ENCODE measurements around the gene IFNL2.

IFNL2 gene

DNA sequence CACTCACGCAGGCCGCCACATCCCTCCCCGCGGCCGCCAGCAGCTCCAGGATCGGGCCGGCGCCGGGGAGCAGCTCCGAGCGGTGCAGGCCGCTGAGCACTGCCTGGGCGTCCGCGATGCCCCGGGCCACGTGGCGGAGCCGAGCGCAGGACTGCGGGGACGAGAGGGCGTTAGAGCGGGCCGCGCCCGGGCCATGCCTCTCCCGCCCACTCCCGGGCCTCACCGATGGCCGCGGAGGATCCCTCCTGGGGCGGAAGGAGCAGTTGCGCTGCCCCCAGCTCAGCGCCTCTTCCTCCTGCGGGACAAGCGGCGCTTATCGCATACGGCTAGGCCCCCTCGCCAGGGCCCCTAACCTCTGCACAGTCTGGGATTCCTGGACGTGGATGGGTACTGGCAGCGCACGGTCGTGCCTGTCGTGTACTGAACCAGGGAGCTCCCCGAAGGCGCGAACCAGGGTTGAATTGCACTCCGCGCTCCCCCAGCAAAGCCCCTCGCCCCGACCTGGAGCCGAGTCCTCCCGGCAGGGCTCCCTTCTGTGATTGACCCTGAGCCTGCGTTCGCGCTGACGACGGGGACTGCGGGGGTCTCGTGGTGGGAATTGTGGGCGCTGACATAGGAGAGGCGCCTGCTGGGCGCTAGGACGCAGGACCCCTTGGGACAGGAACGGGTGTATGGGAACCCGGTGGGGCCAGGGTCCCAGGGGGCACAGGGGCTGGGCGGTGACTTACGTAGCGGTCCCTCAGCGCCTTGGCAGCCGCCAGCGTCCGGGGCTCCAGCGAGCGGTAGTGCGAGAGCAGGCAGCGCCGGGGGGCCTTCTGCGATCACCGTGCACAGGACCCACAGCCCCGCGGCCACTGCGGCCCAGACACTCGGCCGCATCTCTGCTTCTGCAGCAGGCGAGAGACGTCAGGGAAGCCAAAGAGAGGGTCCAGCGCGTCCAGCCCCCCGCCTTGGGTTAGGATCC, 20.2 kb upstream of the IFNL2 start:
- no peak overlapping the region for H3K27ac ChIP-seq
- TF ChIP-seq, protein P1, sequence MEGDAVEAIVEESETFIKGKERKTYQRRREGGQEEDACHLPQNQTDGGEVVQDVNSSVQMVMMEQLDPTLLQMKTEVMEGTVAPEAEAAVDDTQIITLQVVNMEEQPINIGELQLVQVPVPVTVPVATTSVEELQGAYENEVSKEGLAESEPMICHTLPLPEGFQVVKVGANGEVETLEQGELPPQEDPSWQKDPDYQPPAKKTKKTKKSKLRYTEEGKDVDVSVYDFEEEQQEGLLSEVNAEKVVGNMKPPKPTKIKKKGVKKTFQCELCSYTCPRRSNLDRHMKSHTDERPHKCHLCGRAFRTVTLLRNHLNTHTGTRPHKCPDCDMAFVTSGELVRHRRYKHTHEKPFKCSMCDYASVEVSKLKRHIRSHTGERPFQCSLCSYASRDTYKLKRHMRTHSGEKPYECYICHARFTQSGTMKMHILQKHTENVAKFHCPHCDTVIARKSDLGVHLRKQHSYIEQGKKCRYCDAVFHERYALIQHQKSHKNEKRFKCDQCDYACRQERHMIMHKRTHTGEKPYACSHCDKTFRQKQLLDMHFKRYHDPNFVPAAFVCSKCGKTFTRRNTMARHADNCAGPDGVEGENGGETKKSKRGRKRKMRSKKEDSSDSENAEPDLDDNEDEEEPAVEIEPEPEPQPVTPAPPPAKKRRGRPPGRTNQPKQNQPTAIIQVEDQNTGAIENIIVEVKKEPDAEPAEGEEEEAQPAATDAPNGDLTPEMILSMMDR (IDR thresholded peaks at IDR 0.05), result no peak
- H3K4me2 ChIP-seq (ENCODE audit: low read length), result peak overlapping the region; percentile 53
- H3K79me2 ChIP-seq, result no peaks in the 10 kb centered on the region
- no peaks in the 10 kb centered on the region for H3K9me3 ChIP-seq (ENCODE audit: control insufficient read depth, low read length)
- peak overlapping the region; percentile 73 for H2AFZ ChIP-seq
- H3K36me3 ChIP-seq (ENCODE audit: control insufficient read depth, insufficient read depth, low read length), result no peaks in the 10 kb centered on the region
- no peak overlapping the region for H3K9ac ChIP-seq
- H3K27me3 ChIP-seq (ENCODE audit: control insufficient read depth, insufficient read depth, low read length), result no peaks in the 10 kb centered on the region
- H3K4me1 ChIP-seq, result peaks cover 5% of the 10 kb centered on the region
- no peak overlapping the region for H3K4me3 ChIP-seq (ENCODE audit: low read depth, low read length)

DNA sequence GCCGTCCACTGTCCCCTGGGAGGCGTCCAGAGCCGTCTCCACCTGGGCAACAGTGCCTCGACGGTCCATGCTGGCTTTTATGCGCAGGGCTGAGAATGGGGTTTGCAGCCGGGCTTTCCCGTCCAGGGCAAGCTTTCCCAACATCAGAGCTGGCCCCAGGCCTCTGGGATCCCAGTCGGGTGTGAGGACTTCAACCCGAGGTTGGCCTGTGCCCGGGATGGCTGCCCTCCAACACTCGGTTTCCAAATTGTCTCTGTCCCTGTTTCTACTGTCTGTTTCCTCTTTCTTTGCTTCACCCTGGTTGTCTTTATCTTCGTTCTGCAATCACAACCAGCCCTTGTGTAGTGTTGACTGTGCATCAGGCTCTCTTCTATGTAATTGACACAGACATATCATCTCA, 19.4 kb upstream of the IFNL2 start, which contains the start of gene IFNL4:
Gene IFNL4 (minus strand): TSS at position 51 of the 400 bp plus-strand sequence.
- no peak within 1 kb of the TSS for H3K9ac ChIP-seq
- H3K4me1 ChIP-seq, result peaks cover 5% of the 10 kb centered on the region
- H2AFZ ChIP-seq, result peak within 1 kb of the TSS; percentile 73
- peak within 1 kb of the TSS; percentile 53 for H3K4me2 ChIP-seq (ENCODE audit: low read length)
- no peaks in the 10 kb centered on the region for H3K9me3 ChIP-seq (ENCODE audit: control insufficient read depth, low read length)
- no peaks in the 10 kb centered on the region for H3K36me3 ChIP-seq (ENCODE audit: control insufficient read depth, insufficient read depth, low read length)
- no peak within 1 kb of the TSS for H3K4me3 ChIP-seq (ENCODE audit: low read depth, low read length)
- H3K27me3 ChIP-seq (ENCODE audit: control insufficient read depth, insufficient read depth, low read length), result no peaks in the 10 kb centered on the region
- TF ChIP-seq, protein P1 (IDR thresholded peaks at IDR 0.05), result no peak
- H3K27ac ChIP-seq, result no peak within 1 kb of the TSS
- no peaks in the 10 kb centered on the region for H3K79me2 ChIP-seq

DNA sequence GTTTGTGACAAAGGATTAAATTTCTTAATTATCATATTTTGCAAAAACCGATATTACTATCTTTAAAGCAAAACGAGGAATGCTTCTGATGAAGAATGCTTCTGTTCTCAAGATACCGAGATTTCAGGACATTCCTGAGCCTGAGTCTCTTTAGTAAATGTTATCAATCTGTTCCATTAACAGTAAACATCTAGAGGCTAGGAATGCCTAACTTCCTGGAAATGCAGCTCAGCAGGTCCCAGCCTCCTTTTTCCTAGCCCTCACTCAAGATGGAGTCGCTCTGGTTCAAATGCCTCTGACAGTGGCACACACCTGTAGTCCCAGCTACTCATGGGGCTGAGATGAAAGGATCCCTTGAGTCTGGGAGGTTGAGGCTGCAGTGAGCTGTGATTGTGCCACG, 17.1 kb upstream of the IFNL2 start:
- TF ChIP-seq, protein P1 (IDR thresholded peaks at IDR 0.05), result no peak
- Histone ChIP-seq H3K27me3 (ENCODE audit: control insufficient read depth, insufficient read depth, low read length) (no peaks in the 10 kb centered on the region), H3K4me2 (ENCODE audit: low read length) (no peak overlapping the region)

DNA sequence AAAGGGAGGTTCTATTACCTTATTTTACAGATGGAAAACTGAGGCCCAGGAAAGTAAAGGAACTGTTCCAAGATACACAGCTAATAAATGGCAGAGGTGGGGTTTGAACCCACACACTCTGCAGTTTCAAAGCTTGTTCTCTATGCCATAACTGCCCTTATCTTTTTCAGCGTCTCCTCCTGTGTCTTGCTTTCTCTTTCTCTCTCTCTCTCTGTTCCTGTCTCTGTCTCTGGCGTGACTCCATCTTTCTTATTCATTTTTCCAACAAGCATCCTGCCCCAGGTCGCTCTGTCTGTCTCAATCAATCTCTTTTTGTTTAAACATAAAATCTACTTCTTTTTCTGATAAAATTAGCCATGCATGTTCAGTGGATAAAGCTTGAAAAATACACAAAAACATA, 16.4 kb upstream of the IFNL2 start:
- H3K27me3 ChIP-seq (ENCODE audit: control insufficient read depth, insufficient read depth, low read length), result no peaks in the 10 kb centered on the region
- no peak overlapping the region for H3K4me3 ChIP-seq (ENCODE audit: low read depth, low read length)
- no peak overlapping the region for H2AFZ ChIP-seq
- no peak overlapping the region for H3K4me2 ChIP-seq (ENCODE audit: low read length)
- TF ChIP-seq, protein P1 (IDR thresholded peaks at IDR 0.05), result no peak
- no peaks in the 10 kb centered on the region for H3K9me3 ChIP-seq (ENCODE audit: control insufficient read depth, low read length)
- no peak overlapping the region for H3K27ac ChIP-seq
- no peaks in the 10 kb centered on the region for H3K79me2 ChIP-seq
- H3K9ac ChIP-seq, result no peak overlapping the region
- H3K4me1 ChIP-seq, result peaks cover 5% of the 10 kb centered on the region
- H3K36me3 ChIP-seq (ENCODE audit: control insufficient read depth, insufficient read depth, low read length), result no peaks in the 10 kb centered on the region

More for the DNA sequence above, 17.1 kb upstream of the IFNL2 start:
- Histone ChIP-seq H3K27ac (no peak overlapping the region), H3K9ac (no peak overlapping the region), H3K4me3 (ENCODE audit: low read depth, low read length) (no peak overlapping the region), H3K79me2 (no peaks in the 10 kb centered on the region), H3K4me1 (peaks cover 5% of the 10 kb centered on the region), H3K9me3 (ENCODE audit: control insufficient read depth, low read length) (no peaks in the 10 kb centered on the region), H2AFZ (no peak overlapping the region), H3K36me3 (ENCODE audit: control insufficient read depth, insufficient read depth, low read length) (no peaks in the 10 kb centered on the region)
